HFFc6 (cell line): ENCODE results near the gene PCGF3. TPM values are rescaled to one million over a fixed set of nuclear protein-coding genes. Genes with fewer than 3 reads are reported as not detected.

Experiments
- DNase-seq: peaks from one replicate; pipeline ENCODE4 v3.0.0-alpha.2; 2018
- H3K27ac Mint-ChIP-seq: 2 replicates; pipeline ENCODE4 v1.8.0; 2020; ENCODE audit warnings: mild to moderate bottlenecking, mixed read lengths
- H3K27me3 Mint-ChIP-seq: 2 replicates; pipeline ENCODE4 v1.8.0; 2021; ENCODE audit warnings: mild to moderate bottlenecking, moderate library complexity, mixed read lengths; ENCODE audit not compliant: insufficient read depth
- H3K36me3 Mint-ChIP-seq: 2 replicates; pipeline ENCODE4 v1.8.0; 2021; ENCODE audit warnings: low read depth, mixed read lengths
- H3K4me1 Mint-ChIP-seq: 2 replicates; pipeline ENCODE4 v1.8.0; 2020; ENCODE audit warnings: low read depth, mixed read lengths
- H3K4me3 Mint-ChIP-seq: 2 replicates; pipeline ENCODE4 v1.8.0; 2020; ENCODE audit warnings: mild to moderate bottlenecking, moderate library complexity, mixed read lengths
- H3K9me3 Mint-ChIP-seq: 2 replicates; pipeline ENCODE4 v1.8.0; 2020; ENCODE audit warnings: mild to moderate bottlenecking, mixed read lengths
- total RNA-seq, 6 experiments: library from RNA; stranded (reverse); fragmentation: NEBNext Ultra II Directional; extraction: Animal tissue kit (Norgen Biotek cat#: 25700); gene quantifications; 2 replicates in 1 of 6; 3 replicates in 5 of 6; pipeline ENCODE4 v1.2.3, GENCODE V29; 2021
- TF ChIP-seq, protein P1 (sequence below): fragments of 200-600 bp; sonication (generic); IDR thresholded peaks from 2 replicates; pipeline ENCODE4 v1.5.0; 2021; ENCODE audit warnings: antibody characterized with exemption, mild to moderate bottlenecking

PCGF3 gene
- total RNA-seq, 6 experiments from 2014 or later, result 28.5 to 34.5 (median 30.2) TPM

DNA sequence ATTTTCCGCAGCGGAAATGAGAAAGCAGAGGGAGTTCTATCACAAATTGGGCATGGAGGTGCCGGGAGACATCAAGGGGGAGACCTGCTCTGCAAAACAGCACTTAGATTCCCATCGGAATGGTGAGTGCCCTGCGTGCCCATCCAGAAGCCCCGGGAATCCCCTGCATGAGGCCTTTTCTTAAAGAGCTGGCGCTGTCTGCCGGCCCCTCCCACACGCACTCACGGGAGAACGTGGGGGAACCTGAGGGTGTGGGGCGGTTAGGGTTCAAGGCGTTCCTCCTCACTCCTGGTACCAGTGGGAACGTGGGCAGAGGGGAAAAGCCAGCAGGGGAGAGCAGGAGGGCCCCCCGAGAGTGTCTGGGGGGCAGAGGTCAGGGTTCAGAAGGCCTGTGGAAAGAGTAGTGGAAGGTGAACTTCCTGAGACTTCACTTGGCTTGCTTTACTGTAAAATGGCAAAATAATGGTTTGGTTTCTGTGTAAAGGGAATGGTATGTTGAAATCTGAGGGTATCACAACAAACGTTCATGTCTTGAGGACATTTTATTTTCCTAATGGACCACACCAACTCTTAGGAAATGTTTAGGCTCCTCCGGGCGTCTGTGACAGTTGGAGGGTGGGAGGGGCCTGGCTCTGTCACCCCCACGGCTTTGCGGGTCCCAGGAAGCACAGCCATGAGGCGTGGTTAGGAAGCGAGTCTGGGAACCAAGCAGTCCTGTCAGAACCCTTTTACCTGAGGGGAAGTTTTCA, 38.0 kb downstream of the PCGF3 start:
- DNase-seq, result peak; percentile 32
- Mint-ChIP-seq H3K4me1 (peaks cover 14% of the 10 kb centered on the region; the same call in 1 of the 2 replicates), H3K4me3 (no peak overlapping the region), H3K9me3 (peaks cover 20% of the 10 kb centered on the region), H3K27ac (peak overlapping the region; percentile 64), H3K36me3 (peaks cover 30% of the 10 kb centered on the region), H3K27me3 (peaks cover 14% of the 10 kb centered on the region)
- TF ChIP-seq, protein P1, sequence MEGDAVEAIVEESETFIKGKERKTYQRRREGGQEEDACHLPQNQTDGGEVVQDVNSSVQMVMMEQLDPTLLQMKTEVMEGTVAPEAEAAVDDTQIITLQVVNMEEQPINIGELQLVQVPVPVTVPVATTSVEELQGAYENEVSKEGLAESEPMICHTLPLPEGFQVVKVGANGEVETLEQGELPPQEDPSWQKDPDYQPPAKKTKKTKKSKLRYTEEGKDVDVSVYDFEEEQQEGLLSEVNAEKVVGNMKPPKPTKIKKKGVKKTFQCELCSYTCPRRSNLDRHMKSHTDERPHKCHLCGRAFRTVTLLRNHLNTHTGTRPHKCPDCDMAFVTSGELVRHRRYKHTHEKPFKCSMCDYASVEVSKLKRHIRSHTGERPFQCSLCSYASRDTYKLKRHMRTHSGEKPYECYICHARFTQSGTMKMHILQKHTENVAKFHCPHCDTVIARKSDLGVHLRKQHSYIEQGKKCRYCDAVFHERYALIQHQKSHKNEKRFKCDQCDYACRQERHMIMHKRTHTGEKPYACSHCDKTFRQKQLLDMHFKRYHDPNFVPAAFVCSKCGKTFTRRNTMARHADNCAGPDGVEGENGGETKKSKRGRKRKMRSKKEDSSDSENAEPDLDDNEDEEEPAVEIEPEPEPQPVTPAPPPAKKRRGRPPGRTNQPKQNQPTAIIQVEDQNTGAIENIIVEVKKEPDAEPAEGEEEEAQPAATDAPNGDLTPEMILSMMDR, result no peak

DNA sequence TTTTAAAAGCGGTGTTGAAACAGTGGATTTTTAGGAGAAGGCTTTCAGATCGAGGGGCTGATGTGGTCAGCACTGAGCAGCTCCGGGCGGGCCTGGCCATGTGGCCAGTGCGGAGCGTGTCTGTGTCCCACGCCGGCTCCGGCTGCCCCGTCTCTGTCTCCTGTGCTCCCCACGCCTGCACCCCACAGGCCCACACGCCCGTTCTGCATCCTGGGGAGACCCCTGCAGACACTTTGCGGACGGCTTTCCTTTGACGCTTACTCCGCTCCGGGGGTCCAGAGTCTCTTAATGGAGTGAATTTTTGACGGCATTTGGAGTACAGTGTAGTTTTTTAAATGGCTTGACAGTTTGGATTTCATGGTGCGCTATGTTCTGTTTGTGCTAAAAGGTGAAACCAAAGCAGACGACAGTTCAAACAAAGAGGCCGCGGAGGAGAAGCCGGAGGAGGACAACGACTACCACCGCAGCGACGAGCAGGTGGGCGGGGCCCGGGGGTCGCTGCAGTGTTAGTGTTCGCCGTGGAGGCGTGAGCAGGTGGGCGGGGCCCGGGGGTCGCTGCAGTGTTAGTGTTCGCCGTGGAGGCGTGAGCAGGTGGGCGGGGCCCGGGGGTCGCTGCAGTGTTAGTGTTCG, 38.7 kb downstream of the PCGF3 start:
- peaks cover 33% of the 10 kb centered on the region for H3K36me3 Mint-ChIP-seq

DNA sequence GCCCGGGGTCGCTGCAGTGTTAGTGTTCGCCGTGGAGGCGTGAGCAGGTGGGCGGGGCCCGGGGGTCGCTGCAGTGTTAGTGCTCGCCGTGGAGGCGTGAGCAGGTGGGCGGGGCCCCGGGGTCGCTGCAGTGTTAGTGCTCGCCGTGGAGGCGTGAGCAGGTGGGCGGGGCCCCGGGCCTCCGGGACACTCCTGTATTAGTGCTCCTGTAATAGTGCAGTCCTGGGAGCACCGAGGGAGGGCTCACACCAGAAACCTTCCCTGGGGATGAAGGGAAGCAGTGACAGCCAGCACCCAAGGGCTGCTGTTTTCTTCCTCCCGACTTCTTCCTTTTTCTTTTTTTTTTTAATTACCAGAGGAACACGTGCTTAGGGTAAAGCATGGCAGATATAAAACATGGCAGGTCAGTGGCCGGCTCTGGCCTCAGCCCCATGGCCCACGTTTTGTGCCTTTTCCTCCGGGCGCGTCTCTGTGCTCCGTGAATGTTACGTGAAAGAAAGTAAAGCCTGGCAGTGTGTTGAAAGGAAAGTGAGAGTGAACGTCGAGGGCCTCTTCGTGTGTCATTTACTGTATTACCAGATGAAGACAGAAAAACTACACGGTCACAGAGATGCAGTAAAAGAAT, 42.0 kb downstream of the PCGF3 start:
- Mint-ChIP-seq H3K36me3 (peaks cover 59% of the 10 kb centered on the region), H3K27me3 (peaks cover 16% of the 10 kb centered on the region), H3K27ac (peak overlapping the region; percentile 14; the same call in 1 of the 2 replicates), H3K4me3 (peak overlapping the region; percentile 20; the same call in 1 of the 2 replicates), H3K9me3 (peaks cover 52% of the 10 kb centered on the region), H3K4me1 (peaks cover 24% of the 10 kb centered on the region; the same call in 1 of the 2 replicates)
- DNase-seq, result no peak
- TF ChIP-seq, protein P1, result no peak

More for the DNA sequence above, 38.7 kb downstream of the PCGF3 start:
- peak overlapping the region; percentile 26; the same call in 1 of the 2 replicates for H3K4me3 Mint-ChIP-seq
- H3K27ac Mint-ChIP-seq, result peak overlapping the region; percentile 64
- H3K9me3 Mint-ChIP-seq, result peaks cover 25% of the 10 kb centered on the region
- peaks cover 17% of the 10 kb centered on the region for H3K27me3 Mint-ChIP-seq
- DNase-seq, result no peak
- TF ChIP-seq, protein P1, result no peak
- peaks cover 14% of the 10 kb centered on the region; the same call in 1 of the 2 replicates for H3K4me1 Mint-ChIP-seq

DNA sequence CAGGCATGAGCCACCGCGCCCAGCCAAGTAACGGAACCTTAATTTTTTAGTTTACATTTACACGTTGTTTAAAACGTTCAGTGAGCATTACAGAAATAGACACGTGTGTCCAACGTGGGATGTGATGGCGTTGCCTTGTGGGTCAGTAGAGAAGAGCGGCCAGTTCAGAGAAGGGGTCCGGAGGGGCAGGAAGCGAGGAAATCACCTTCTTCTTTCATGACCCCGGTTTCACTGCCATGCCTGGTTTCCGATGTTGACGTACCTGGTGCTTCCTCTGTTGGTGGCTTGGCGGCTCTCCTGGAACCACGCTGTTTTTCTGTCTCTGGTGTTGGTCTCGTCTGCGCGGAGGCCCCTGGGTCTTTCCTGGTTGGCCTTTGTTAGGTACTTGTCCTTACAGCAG, 42.8 kb downstream of the PCGF3 start:
- H3K4me1 Mint-ChIP-seq, result peaks cover 21% of the 10 kb centered on the region; the same call in 1 of the 2 replicates
- H3K36me3 Mint-ChIP-seq, result peaks cover 61% of the 10 kb centered on the region
- no peak overlapping the region for H3K4me3 Mint-ChIP-seq
- H3K9me3 Mint-ChIP-seq, result peaks cover 55% of the 10 kb centered on the region
- TF ChIP-seq, protein P1, result no peak
- peaks cover 16% of the 10 kb centered on the region for H3K27me3 Mint-ChIP-seq
- DNase-seq, result no peak
- H3K27ac Mint-ChIP-seq, result peak overlapping the region; percentile 36; the same call in 1 of the 2 replicates

DNA sequence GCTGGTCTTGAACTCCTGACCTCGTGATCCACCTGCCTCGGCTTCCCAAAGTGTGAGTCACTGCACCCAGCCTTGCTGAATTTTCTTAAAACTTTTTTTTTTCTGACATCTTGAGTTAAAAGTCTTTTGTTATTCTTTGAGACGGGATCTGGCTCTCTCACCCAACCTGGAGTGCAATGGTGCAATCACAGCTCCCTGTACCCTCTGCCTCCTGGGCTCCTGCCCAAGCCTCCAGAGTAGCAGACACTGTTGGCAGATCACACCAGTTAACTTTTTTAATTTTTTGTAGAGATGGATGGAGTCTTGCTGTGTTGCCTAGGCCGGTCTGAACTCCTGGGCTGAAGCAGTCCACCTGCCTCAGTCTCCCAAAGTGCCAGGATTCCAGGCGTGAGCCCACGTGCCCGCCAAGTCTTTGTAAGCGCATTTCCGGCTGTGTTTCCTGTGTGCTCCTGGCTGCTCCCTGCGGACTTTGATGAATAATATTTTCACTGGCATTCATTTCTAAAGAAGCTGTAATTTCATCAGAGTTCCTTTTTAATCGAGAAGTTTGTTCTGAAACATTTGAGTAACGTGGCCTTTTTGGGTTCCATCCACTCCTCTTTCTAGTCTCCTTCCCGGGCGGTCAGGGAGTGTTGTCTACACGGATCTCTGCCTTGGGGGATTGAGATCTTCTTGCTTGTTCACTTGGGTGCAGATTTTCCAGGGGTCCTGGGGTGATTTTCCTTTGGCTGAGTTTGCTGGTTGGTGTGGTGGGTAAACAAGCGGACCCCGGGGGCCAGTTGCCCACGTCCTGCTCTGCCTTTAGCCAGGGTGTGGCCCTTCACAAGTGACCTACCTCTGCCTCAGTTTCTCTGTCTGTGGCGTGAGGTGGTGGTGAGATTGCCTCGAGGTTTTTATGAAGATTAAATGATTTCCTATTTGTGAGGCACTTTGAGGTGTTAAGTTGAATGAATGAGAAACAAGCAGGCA, 44.4 kb downstream of the PCGF3 start:
- no peak for DNase-seq
- H3K27ac Mint-ChIP-seq, result no peak overlapping the region
- peaks cover 62% of the 10 kb centered on the region for H3K36me3 Mint-ChIP-seq
- peaks cover 11% of the 10 kb centered on the region for H3K27me3 Mint-ChIP-seq
- H3K9me3 Mint-ChIP-seq, result peaks cover 53% of the 10 kb centered on the region
- H3K4me3 Mint-ChIP-seq, result no peak overlapping the region; the same call in 1 of the 2 replicates
- H3K4me1 Mint-ChIP-seq, result peaks cover 9% of the 10 kb centered on the region; the same call in 1 of the 2 replicates
- TF ChIP-seq, protein P1, result no peak
